Fibroblast of the aortic adventitia (primary cell): ENCODE measurements around the gene IFNA2. TPM values are rescaled to one million over a fixed set of nuclear protein-coding genes. Genes with fewer than 3 reads are reported as not detected.
"Not testable (repeated sequence)": the region's sequence is repeated elsewhere in the genome, so short reads cannot be mapped to it uniquely, and the experiment has no call there.

Experiments
- DNase-seq: peaks from one replicate; pipeline ENCODE4 v3.0.0-alpha.2; 2010; ENCODE audit warnings: low read depth
- H3K4me3 ChIP-seq: 2 replicates; pipeline ENCODE4 v1.5.1; 2011; ENCODE audit warnings: low read depth, mild to moderate bottlenecking, control low read depth, low read length, moderate library complexity
- CTCF ChIP-seq: IDR thresholded peaks from 2 replicates; pipeline ENCODE4 v1.5.1; 2011; ENCODE audit warnings: mild to moderate bottlenecking, low read length, control low read depth, inconsistent platforms; ENCODE audit not compliant: insufficient read depth
- total RNA-seq: library from RNA; depleted of rRNA; stranded (reverse); fragments of >200 nt; gene quantifications from 2 replicates; pipeline ENCODE4 v1.2.3, GENCODE V29; 2012; ENCODE audit warnings: low replicate concordance

IFNA2 gene
- total RNA-seq, 1 donor: not detected

- H3K4me3 ChIP-seq: no peak overlapping the region
- no peak for TF ChIP-seq CTCF
- DNase-seq: no peak
Measured at GRCh38 chr9:21383627-21384026, 1.6 kb downstream of the IFNA2 start.

- no peak for TF ChIP-seq CTCF
- DNase-seq: peak; percentile 1
Measured at GRCh38 chr9:21381448-21382339, 3.5 kb downstream of the IFNA2 start.

GRCh38 chr9:21371467-21371866, 13.7 kb downstream of the IFNA2 start:
- not testable (repeated sequence) for DNase-seq, H3K4me3 ChIP-seq

More at GRCh38 chr9:21381448-21382339, 3.5 kb downstream of the IFNA2 start:
- no peak overlapping the region for H3K4me3 ChIP-seq

DNA sequence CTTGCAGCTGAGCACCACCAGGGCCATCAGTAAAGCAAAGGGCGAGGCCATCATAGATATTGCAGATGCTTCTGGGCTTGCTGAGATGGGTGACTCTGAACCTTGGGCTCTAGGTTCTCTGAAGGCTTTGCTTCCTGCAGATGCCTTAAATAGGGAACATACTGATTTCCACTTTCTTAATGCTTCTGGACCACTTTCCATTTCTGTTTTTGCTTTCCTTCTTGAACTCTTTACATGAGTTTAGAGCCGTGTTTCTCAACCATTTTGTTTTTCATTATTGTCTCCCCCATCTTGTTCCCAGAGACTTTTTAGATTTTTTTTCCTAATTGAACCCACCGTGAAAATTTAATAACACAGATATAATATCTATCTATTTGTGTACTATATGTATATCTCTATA, 17.2 kb downstream of the IFNA2 start, which contains the start of gene IFNA13:
Gene IFNA13 (minus strand): TSS at position 101 of the 400 bp plus-strand sequence. CDS start 47 bp downstream, at position 54.
- no peak for TF ChIP-seq CTCF
- DNase-seq: no peak
- H3K4me3 ChIP-seq: no peak within 1 kb of the TSS

- not testable (repeated sequence) for H3K4me3 ChIP-seq, DNase-seq
Measured at GRCh38 chr9:21367169-21367568, 18.0 kb downstream of the IFNA2 start.

DNA sequence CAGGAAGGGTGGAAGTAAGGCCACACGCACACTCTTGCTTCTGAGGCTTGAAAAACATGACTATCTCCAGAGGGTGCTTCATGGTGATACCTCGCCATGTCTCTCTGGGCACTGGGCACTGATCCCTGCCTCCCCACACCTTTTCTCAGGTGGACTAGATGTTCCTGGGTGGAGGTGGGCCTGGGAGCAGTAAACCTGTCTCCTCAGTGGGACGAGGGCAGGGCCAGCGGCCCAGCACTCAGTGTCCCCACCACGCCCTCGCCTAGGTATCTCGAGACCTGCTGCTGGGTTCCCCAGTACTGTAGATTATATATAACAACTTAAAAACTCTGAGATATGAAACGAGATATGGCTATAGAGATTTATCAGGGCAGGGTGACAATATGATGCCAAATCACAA, 22.9 kb downstream of the IFNA2 start:
- no peak for DNase-seq
- H3K4me3 ChIP-seq: no peak overlapping the region
- no peak for TF ChIP-seq CTCF

DNA sequence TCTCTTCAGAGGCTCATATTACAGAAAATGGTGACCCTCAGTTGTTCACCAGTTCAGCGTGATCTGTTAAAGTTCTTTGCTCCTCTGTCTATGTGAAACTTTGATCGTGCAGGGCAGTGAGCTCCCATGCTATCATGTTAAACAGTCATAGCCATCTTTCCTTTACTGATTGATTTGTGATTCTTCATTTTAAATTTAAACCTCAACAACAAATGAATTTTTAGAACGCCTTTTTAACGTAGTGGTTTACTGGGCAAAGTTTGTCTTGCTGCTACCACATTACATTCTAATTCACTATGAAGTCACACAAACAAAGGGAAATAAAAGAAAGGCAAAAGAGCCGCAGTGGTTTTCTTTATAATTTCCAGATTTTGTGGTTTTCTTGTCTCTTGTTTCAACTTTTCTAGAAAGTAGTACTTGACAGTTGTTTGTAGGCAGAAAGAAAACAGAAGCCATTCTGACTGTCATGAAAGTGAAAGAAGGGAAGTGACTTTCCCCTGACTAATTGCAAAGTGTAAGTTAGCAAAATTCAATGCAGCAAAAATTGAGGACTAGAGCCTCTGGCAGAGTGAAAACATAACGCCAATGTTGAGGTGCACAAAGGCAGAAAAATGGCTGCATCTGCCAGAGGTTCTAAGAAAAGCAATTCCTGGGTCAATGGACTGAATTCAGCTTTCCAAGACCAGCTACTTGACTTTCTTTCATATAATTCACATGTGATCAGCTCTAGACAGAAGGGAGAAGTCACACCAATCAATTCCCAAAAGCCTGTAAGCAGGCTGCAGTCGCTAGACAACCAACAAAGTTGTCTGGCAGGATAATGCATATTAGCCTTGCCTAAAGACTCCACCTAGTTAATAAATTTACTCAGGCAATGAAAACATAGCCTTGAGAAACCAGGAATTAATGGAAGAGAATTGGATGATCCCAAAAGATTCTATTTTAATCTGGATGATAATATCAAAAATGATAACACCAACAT, 27.4 kb downstream of the IFNA2 start:
- no peak overlapping the region for H3K4me3 ChIP-seq
- no peak for TF ChIP-seq CTCF
- peak; percentile 26 for DNase-seq
